SU-DHL-6 (cell line): ENCODE results near the gene ROBO2.

Experiments used
- H2AFZ ChIP-seq: fragments of 200-600 bp; sonication (generic); 2 replicates; pipeline ENCODE4 v1.6.1; 2014; ENCODE audit warnings: low read depth, mild to moderate bottlenecking, moderate library complexity, mixed read lengths, antibody characterized with exemption, low read length; ENCODE audit not compliant: severe bottlenecking
- H3F3A ChIP-seq: fragments of 200-600 bp; shearing (Covaris generic); 2 replicates; pipeline ENCODE4 v1.6.0; 2016; ENCODE audit warnings: antibody characterized with exemption, mild to moderate bottlenecking; ENCODE audit not compliant: insufficient read depth
- H3K27ac ChIP-seq: fragments of 200-600 bp; sonication (generic); 2 replicates; pipeline ENCODE4 v1.5.1; 2016; ENCODE audit warnings: low read depth, mild to moderate bottlenecking, low read length, moderate library complexity, mixed read lengths
- H3K27me3 ChIP-seq: fragments of 200-600 bp; sonication (generic), shearing (Covaris generic); 2 replicates; pipeline ENCODE4 v1.6.0; 2014; ENCODE audit warnings: mild to moderate bottlenecking, low read length
- H3K36me3 ChIP-seq: fragments of 200-600 bp; sonication (generic); 2 replicates; pipeline ENCODE4 v1.6.1; 2014; ENCODE audit warnings: mild to moderate bottlenecking, low read length, mixed read lengths
- H3K4me2 ChIP-seq: fragments of 300-600, 200-600 bp; shearing (Covaris generic), sonication (generic); 2 replicates; pipeline ENCODE4 v1.6.0; 2014; ENCODE audit warnings: low read length, low read depth, mild to moderate bottlenecking; ENCODE audit not compliant: poor library complexity, severe bottlenecking
- H3K4me3 ChIP-seq: fragments of 200-600 bp; sonication (generic); 2 replicates; pipeline ENCODE4 v1.5.1; 2014; ENCODE audit warnings: antibody characterized with exemption, low read length, mild to moderate bottlenecking, mixed read lengths; ENCODE audit not compliant: insufficient read depth, poor library complexity, severe bottlenecking
- H3K79me2 ChIP-seq: fragments of 200-600 bp; sonication (generic); 2 replicates; pipeline ENCODE4 v1.6.1; 2014; ENCODE audit warnings: mild to moderate bottlenecking, low read length, moderate library complexity; ENCODE audit not compliant: insufficient read depth
- H3K9ac ChIP-seq: fragments of 200-600 bp; sonication (generic); 2 replicates; pipeline ENCODE4 v1.7.0; 2014; ENCODE audit warnings: mild to moderate bottlenecking, low read length
- H3K9me2 ChIP-seq: fragments of 200-600 bp; sonication (generic); replicated peaks from 2 replicates; pipeline ENCODE4 v1.6.1; 2014; ENCODE audit warnings: low read length; ENCODE audit not compliant: insufficient read depth
- H3K9me3 ChIP-seq: fragments of 200-600 bp; sonication (generic); 2 replicates; pipeline ENCODE4 v1.6.1; 2014; ENCODE audit warnings: low read length, mixed read lengths; ENCODE audit not compliant: insufficient read depth
- H4K20me1 ChIP-seq: fragments of 200-600 bp; sonication (generic); 2 replicates; pipeline ENCODE4 v1.6.1; 2014; ENCODE audit warnings: low read depth, mild to moderate bottlenecking, antibody characterized with exemption, low read length, moderate library complexity, mixed read lengths
- CTCF ChIP-seq: fragments of 200-600 bp; sonication (generic); IDR thresholded peaks from one replicate; pipeline ENCODE4 v1.5.1; 2017; ENCODE audit warnings: antibody characterized with exemption, mild to moderate bottlenecking, low read length, moderate library complexity; ENCODE audit not compliant: insufficient read depth, poor library complexity, severe bottlenecking
- EZH2phosphoT487 ChIP-seq: fragments of 200-600 bp; sonication (generic), shearing (Covaris generic); conservative IDR thresholded peaks from 2 replicates; pipeline ENCODE4 v1.6.1; 2018; ENCODE audit warnings: mild to moderate bottlenecking, antibody characterized with exemption, low read length, moderate library complexity, mixed read lengths

Gene ROBO2

GRCh38 chr3:77096145-77096544, 56.2 kb downstream of the ROBO2 start:
- no peak overlapping the region for H3K27ac ChIP-seq
- H3K4me2 ChIP-seq: no peak overlapping the region
- TF ChIP-seq EZH2phosphoT487 (no peak), CTCF (no peak)
- no peaks in the 10 kb centered on the region for H3K36me3 ChIP-seq
- no peak overlapping the region for H2AFZ ChIP-seq
- H3K9me3 ChIP-seq: no peaks in the 10 kb centered on the region
- no peaks in the 10 kb centered on the region for H3K9me2 ChIP-seq
- H3K27me3 ChIP-seq: no peaks in the 10 kb centered on the region
- no peak overlapping the region for H3K4me3 ChIP-seq
- no peaks in the 10 kb centered on the region for H3K79me2 ChIP-seq
- no peaks in the 10 kb centered on the region for H3F3A ChIP-seq
- H4K20me1 ChIP-seq: no peaks in the 10 kb centered on the region
- H3K9ac ChIP-seq: no peak overlapping the region

DNA sequence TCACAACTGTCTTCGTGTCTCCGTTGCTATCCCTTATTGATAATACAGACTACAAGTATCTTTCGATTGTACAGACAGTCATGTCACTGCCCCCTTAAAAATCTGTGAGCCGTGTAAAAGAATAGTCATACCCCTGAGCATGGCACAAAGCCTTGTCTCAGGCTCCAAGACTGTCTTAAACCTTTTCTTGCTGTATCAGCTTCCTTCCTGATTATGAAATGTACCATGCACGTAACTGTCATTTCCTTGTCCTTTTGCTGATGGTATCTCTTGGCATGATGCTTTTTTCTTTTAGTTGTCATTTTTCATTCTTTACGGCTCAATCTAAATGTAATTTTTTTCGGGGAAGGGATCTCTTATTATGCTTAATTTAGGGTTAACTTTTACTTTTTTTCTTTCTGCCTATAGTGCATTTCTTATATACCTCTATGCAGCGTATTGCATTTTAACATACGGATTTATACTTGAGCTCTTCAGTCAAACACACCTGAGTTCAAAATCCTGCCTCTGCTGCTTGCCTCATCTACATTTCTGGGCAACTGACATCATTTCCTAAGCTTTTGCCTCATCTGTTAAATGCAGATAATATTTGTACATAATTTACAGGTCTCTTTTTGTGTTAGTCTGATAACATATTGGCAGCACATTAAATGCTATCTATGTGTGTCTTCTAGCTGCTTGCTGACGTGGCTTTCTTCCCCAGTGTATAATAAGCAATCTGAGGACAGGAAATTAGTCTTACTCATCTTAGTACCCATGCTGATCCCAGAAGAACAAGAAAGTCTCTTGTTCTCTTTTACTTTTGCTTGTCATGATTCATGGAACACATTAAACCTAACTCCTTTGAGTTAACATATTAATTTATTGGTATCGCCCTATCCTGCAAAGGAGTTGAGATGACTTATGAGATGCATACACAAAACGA, 57.3 kb downstream of the ROBO2 start:
- Histone ChIP-seq H3K27ac (no peak overlapping the region), H3K9me3 (no peaks in the 10 kb centered on the region), H3K4me2 (no peak overlapping the region), H2AFZ (no peak overlapping the region), H3K4me3 (no peak overlapping the region), H3K9me2 (no peaks in the 10 kb centered on the region), H4K20me1 (no peaks in the 10 kb centered on the region), H3K36me3 (no peaks in the 10 kb centered on the region), H3K9ac (no peak overlapping the region), H3K27me3 (no peaks in the 10 kb centered on the region), H3F3A (no peaks in the 10 kb centered on the region), H3K79me2 (no peaks in the 10 kb centered on the region)
- TF ChIP-seq CTCF: no peak
- no peak for TF ChIP-seq EZH2phosphoT487

GRCh38 chr3:77102951-77103769, 63.3 kb downstream of the ROBO2 start:
- no peak overlapping the region for H3K4me3 ChIP-seq
- no peak overlapping the region for H3K27ac ChIP-seq
- no peak for TF ChIP-seq EZH2phosphoT487
- TF ChIP-seq CTCF: no peak
- no peak overlapping the region for H3K4me2 ChIP-seq
- no peaks in the 10 kb centered on the region for H4K20me1 ChIP-seq
- H3F3A ChIP-seq: no peaks in the 10 kb centered on the region
- H3K79me2 ChIP-seq: no peaks in the 10 kb centered on the region
- H3K9ac ChIP-seq: no peak overlapping the region
- H2AFZ ChIP-seq: no peak overlapping the region
- no peaks in the 10 kb centered on the region for H3K27me3 ChIP-seq
- no peaks in the 10 kb centered on the region for H3K9me3 ChIP-seq
- H3K36me3 ChIP-seq: no peaks in the 10 kb centered on the region
- H3K9me2 ChIP-seq: no peaks in the 10 kb centered on the region
